Stimulated activated CD8-positive, alpha-beta memory T cell treated with anti-CD3 and anti-CD28 coated beads, Interleukin-12 subunit alpha, Interleukin-12 subunit beta, amount 100 ng/mL, for 24 hours (primary cell): ENCODE results near the gene DPYD.

Source experiments
- DNase-seq: peaks from one replicate; pipeline ENCODE4 v3.0.0-alpha.2; 2020; ENCODE audit errors: extremely low read depth

The DPYD gene

DNA sequence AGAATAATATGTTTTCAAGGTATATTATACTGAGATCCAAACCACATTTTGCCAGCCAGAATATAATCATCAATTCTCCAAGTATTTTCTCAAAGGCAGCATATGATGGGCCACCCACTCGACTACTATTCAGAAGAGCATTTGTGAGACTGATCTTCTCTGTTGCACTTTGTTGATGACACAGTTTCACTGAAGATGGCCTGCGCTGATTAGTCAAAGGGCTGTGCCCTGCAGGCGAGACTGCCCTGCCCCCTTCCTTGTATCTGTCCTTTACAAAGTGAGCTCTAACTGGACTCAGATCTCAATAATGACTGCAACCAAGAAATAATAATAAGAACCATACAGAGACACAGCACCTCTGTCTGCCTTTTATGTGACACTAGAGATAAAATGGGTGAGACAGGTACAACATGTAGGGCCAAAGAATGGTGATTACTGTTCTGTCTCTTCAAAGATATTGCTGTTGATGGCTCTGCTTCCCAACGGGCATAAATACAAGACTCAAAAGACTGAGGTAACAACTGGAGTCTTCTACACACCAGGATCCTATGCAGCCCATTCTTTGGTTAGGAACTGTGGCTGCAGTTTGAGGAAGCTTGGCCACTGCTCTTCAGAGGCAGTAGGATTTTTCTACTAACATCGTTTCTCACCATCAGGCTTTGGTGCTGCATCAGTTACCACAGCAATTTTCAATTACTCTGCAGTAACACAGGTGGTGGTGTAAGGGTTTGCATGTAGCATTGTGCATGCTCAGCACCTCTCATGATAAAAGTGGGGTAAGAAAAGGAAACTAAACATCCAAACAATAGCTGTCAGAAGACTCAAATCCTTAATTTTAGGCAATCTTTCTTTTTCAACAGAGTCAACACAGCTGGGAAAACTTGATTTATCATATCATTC, 718.1 kb downstream of the DPYD start:
- no peak for DNase-seq

- DNase-seq: no peak
These were observed 719.2 kb downstream of the DPYD start for GRCh38 chr1:97201641-97202040.

GRCh38 chr1:97200595-97200994, 720.2 kb downstream of the DPYD start:
- no peak for DNase-seq

- no peak for DNase-seq
These were observed 723.9 kb downstream of the DPYD start for GRCh38 chr1:97196825-97197516.

GRCh38 chr1:97192872-97193572, 727.8 kb downstream of the DPYD start:
- no peak for DNase-seq

GRCh38 chr1:97190326-97190725, 730.5 kb downstream of the DPYD start:
- DNase-seq: no peak

GRCh38 chr1:97186381-97186780, 734.5 kb downstream of the DPYD start:
- no peak for DNase-seq

DNA sequence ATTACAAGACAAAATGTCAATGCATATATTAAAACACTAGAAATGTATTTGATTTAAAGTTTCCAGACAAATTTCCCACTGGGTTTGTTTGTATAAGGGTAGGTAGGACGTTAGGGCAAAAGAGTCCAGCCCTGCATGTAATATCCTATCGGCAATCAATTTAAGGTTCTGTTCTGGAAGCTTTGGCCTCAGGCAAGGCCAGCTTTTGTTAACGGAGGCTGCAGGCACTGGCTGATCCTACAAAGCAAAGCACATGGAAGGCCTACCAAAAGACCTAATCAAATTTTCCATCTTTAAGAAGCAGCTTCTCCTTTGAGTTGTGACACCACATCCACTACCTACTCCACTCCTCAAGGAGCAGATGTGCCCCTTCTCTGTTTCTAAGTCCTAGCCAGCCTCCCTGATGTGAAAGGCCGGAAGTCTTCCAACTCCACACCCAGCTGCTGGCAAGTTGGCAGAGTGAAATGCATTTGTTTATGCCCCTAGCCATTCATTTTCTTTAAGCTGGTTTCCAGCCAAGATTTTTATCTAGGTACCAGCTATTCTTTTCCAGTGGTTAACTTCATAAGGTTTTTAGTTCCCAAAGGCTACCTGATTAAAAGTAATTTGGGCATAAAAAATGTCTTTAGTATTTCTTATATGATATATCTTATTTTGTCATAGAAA, 746.7 kb downstream of the DPYD start:
- no peak for DNase-seq

DNA sequence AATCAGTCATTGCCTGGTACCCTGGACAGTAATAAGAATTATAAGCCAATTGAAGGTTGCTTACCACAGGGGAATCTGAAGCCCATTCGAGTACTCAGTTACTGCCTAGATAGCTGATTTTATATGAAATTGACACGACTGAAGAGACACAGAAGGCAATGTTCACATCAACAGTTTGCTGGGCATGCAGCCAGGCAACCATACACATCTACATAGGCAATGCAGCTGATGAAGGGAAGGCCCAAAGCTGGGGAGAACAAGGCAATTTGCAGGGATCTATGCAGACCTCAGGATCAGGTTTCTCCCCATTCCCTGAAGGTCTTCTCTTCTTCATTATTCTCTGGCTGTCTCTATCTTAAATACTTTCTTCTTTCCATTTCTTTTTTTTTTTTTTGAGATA, 750.5 kb downstream of the DPYD start:
- no peak for DNase-seq

DNA sequence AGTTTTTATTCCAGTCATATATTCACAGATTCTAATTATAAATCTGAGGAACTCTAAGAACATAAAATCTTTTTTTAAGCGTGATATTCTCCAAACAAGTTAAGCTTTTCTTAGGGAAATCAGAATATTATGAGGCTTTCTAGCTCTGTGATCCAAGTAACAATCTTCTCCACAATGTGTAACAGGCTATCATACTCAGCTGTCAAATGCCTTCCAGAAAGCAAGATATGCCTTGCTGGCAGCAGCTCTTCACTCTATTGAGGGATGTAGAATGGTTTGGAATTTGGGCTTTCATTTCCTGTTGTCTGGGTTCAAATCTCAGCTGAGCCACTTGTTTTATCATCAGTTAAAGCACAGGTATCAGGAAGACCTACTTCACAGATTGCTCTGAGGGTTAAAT, 752.8 kb downstream of the DPYD start:
- no peak for DNase-seq

DNA sequence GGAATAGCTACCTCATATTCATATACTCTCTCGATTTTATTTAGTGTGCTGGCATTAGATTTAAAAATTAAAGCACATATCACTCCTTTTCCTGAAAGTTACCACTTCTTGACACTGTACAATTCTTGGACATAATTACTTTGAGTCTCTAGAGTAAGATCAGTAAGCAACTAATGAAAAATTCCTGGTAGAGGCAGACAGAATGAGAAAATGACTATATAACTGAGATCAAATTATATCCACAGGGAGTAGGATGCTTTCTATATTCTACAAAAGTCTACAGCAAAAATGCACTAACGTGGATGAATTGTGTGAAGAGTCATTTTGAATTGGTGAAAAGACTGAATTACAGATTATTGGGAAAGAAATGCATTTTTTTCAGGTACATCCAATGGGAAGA, 753.6 kb downstream of the DPYD start:
- no peak for DNase-seq

DNA sequence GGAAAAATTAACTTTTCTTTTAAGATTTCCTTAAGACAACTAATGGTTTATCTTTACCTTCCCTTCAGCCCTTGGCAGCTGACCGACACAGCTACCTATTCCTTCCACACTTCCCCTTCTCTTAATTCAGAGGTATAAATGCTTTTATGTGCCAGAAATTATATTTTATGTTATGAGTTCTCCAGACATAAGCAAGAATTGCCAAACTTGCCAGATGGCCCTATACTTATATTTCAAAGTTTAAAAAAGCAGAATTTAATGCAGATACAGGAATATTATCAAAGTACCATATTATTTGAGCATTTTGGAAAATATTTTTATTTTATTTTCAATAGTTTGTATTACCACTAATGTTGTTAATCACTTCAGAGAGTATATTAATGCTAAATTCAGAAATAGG, 754.2 kb downstream of the DPYD start:
- DNase-seq: no peak

DNA sequence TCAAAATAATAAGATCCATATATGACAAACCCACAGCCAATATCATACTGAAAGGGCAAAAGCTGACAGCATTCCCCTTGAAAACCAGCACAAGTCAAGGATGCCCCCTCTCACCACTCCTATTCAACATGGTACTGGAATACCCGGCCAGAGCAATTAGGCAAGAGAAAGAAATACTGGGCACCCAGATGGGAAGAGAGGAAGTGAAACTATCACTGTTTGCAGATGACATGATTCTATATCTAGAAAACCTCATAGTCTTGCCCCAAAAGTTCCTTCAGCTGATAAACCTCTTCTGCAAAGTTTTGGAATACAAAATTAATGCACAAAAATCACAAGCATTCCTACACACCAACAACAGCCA, 756.6 kb downstream of the DPYD start:
- no peak for DNase-seq

GRCh38 chr1:97163591-97164275, 757.1 kb downstream of the DPYD start:
- no peak for DNase-seq

- DNase-seq: no peak
These were observed 760.0 kb downstream of the DPYD start for GRCh38 chr1:97160818-97161217.

DNA sequence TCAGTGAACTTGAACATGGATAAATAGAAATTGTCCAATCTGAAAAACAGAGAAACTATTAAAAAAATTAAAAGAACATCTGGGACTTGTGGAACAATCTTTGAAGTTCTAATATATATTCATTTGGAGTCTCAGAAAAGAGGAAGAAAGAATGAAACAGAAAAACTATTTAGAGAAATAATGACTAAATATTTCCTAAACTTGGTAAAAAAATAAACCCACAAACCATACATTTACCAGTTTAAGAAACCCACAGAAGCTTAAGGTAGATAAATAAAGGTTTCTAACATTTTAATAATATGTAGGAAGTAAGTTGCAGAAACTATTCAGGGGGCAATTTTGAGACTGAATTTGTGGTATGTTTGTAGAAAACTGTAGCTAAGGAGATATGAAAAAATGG, 761.5 kb downstream of the DPYD start:
- no peak for DNase-seq

DNA sequence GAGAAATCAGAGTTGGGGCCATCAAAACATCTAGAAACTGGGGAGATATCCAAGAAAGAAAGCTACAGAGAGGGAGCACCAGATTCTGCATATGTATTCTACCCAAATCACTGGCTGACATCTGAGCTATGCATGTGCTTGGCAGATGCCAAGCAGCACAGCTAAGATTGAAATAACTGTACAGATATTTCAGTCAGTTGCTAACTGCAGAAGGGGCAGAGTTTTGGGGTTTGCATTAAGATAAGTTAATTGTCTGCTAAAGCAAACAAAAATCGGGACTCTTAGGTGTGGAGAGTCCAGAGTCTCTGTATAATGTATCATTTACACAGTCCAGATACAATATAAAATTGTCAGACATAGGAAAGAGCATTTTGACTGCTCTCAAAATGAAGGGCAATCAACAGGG, 762.1 kb downstream of the DPYD start:
- DNase-seq: no peak

GRCh38 chr1:97157991-97158390, 762.8 kb downstream of the DPYD start:
- DNase-seq: no peak

GRCh38 chr1:97151651-97152050, 769.2 kb downstream of the DPYD start:
- no peak for DNase-seq

GRCh38 chr1:97145321-97145956, 775.4 kb downstream of the DPYD start:
- no peak for DNase-seq

GRCh38 chr1:97144527-97144926, 776.3 kb downstream of the DPYD start:
- DNase-seq: no peak
